SK-N-MC (cell line): Measurements from ENCODE around the gene CEP250.

Experiments used
- DNase-seq: peaks from one replicate; pipeline ENCODE4 v3.0.0-alpha.2; 2011; ENCODE audit warnings: low read depth, low spot score
- H3K27ac ChIP-seq: fragments of 200-600 bp; sonication (generic); 2 replicates; pipeline ENCODE4 v1.5.1; 2016; ENCODE audit warnings: mixed run types
- H3K36me3 ChIP-seq: fragments of 200-600 bp; sonication (generic); 2 replicates; pipeline ENCODE4 v1.6.1; 2017; ENCODE audit warnings: antibody characterized with exemption, low read length, mixed read lengths; ENCODE audit not compliant: insufficient read depth
- H3K4me3 ChIP-seq: fragments of 200-600 bp; sonication (generic); 2 replicates; pipeline ENCODE4 v1.5.1; 2016
- H3K9ac ChIP-seq: fragments of 200-600 bp; sonication (generic); 2 replicates; pipeline ENCODE4 v1.8.0; 2017; ENCODE audit warnings: mixed run types, mixed read lengths; ENCODE audit not compliant: insufficient read length
- H3K9me3 ChIP-seq: fragments of 200-600 bp; sonication (generic); 2 replicates; pipeline ENCODE4 v1.6.1; 2017; ENCODE audit warnings: low read depth, mild to moderate bottlenecking, antibody characterized with exemption, low read length, moderate library complexity, mixed read lengths
- EZH2 ChIP-seq: fragments of 200-600 bp; sonication (generic); IDR thresholded peaks from one replicate; pipeline ENCODE4 v1.6.1; 2017; ENCODE audit warnings: antibody characterized with exemption
- FOXP2 ChIP-seq: optimal IDR thresholded peaks from 2 replicates; pipeline ENCODE3; 2011; ENCODE audit warnings: mild to moderate bottlenecking, moderate library complexity; ENCODE audit not compliant: insufficient read depth; ENCODE audit errors: extremely low read length, control extremely low read depth
- POLR2AphosphoS5 ChIP-seq: IDR thresholded peaks from 2 replicates; pipeline ENCODE4 v1.6.1; 2012; ENCODE audit warnings: mild to moderate bottlenecking, low read depth, low read length, borderline replicate concordance

CEP250 gene

GRCh38 chr20:35492352-35492751 is 37.0 kb downstream of the CEP250 start:
- Histone ChIP-seq H3K27ac (no peak overlapping the region), H3K9ac (no peak overlapping the region), H3K4me3 (no peak overlapping the region), H3K36me3 (peaks cover 89% of the 10 kb centered on the region), H3K9me3 (no peaks in the 10 kb centered on the region)
- no peak for DNase-seq
- TF ChIP-seq EZH2 (no peak), FOXP2 (no peak), POLR2AphosphoS5 (no peak)

- no peaks in the 10 kb centered on the region for H3K9me3 ChIP-seq
- TF ChIP-seq EZH2, result no peak
- DNase-seq, result no peak
- no peak overlapping the region for H3K27ac ChIP-seq
- H3K9ac ChIP-seq, result no peak overlapping the region
- H3K4me3 ChIP-seq, result no peak overlapping the region
- H3K36me3 ChIP-seq, result peaks cover 90% of the 10 kb centered on the region
These were observed 41.1 kb downstream of the CEP250 start for GRCh38 chr20:35496481-35496880.

- Histone ChIP-seq H3K27ac (no peak overlapping the region), H3K4me3 (no peak overlapping the region), H3K9ac (no peak overlapping the region), H3K9me3 (no peaks in the 10 kb centered on the region), H3K36me3 (peaks cover 90% of the 10 kb centered on the region)
- TF ChIP-seq EZH2, result no peak
- no peak for TF ChIP-seq POLR2AphosphoS5
- TF ChIP-seq FOXP2, result no peak
- DNase-seq, result no peak
These were observed 41.9 kb downstream of the CEP250 start for GRCh38 chr20:35497320-35497719.

GRCh38 chr20:35497780-35498189 is 42.4 kb downstream of the CEP250 start:
- Histone ChIP-seq H3K27ac (no peak overlapping the region), H3K4me3 (no peak overlapping the region), H3K9me3 (no peaks in the 10 kb centered on the region), H3K36me3 (peaks cover 90% of the 10 kb centered on the region), H3K9ac (no peak overlapping the region)
- TF ChIP-seq EZH2 (no peak), POLR2AphosphoS5 (no peak), FOXP2 (no peak)
- DNase-seq, result no peak

- H3K4me3 ChIP-seq, result no peak overlapping the region
- peaks cover 88% of the 10 kb centered on the region for H3K36me3 ChIP-seq
- no peak overlapping the region for H3K9ac ChIP-seq
- H3K9me3 ChIP-seq, result no peaks in the 10 kb centered on the region
- DNase-seq, result no peak
- TF ChIP-seq FOXP2, result no peak
- no peak for TF ChIP-seq EZH2
- H3K27ac ChIP-seq, result no peak overlapping the region
These were observed 43.9 kb downstream of the CEP250 start for GRCh38 chr20:35499271-35499670.

GRCh38 chr20:35502352-35502751 is 47.0 kb downstream of the CEP250 start:
- Histone ChIP-seq H3K4me3 (no peak overlapping the region), H3K9ac (no peak overlapping the region), H3K9me3 (no peaks in the 10 kb centered on the region), H3K27ac (no peak overlapping the region), H3K36me3 (peaks cover 64% of the 10 kb centered on the region; the same call in 1 of the 2 replicates)
- DNase-seq, result no peak
- TF ChIP-seq POLR2AphosphoS5, result no peak

GRCh38 chr20:35503281-35503680 is 47.9 kb downstream of the CEP250 start:
- TF ChIP-seq FOXP2, result no peak
- TF ChIP-seq EZH2, result no peak
- no peak for TF ChIP-seq POLR2AphosphoS5
- Histone ChIP-seq H3K27ac (no peak overlapping the region), H3K9me3 (no peaks in the 10 kb centered on the region), H3K36me3 (peaks cover 61% of the 10 kb centered on the region; the same call in 1 of the 2 replicates), H3K4me3 (no peak overlapping the region), H3K9ac (no peak overlapping the region)
- DNase-seq, result no peak

- TF ChIP-seq FOXP2 (no peak), POLR2AphosphoS5 (no peak), EZH2 (no peak)
- no peaks in the 10 kb centered on the region for H3K9me3 ChIP-seq
- no peak overlapping the region for H3K9ac ChIP-seq
- no peak for DNase-seq
- no peak overlapping the region for H3K4me3 ChIP-seq
- H3K36me3 ChIP-seq, result peaks cover 61% of the 10 kb centered on the region; the same call in 1 of the 2 replicates
- H3K27ac ChIP-seq, result no peak overlapping the region
These were observed 48.6 kb downstream of the CEP250 start for GRCh38 chr20:35503841-35504561.

- H3K36me3 ChIP-seq, result peaks cover 58% of the 10 kb centered on the region; the same call in 1 of the 2 replicates
- H3K9me3 ChIP-seq, result no peaks in the 10 kb centered on the region
- TF ChIP-seq FOXP2 (no peak), EZH2 (no peak), POLR2AphosphoS5 (no peak)
- H3K27ac ChIP-seq, result no peak overlapping the region
- no peak overlapping the region for H3K9ac ChIP-seq
- no peak overlapping the region for H3K4me3 ChIP-seq
- no peak for DNase-seq
These were observed 49.4 kb downstream of the CEP250 start for GRCh38 chr20:35504751-35505150.
